B cell (primary cell): Measurements from ENCODE around the gene METAP2. TPM values are rescaled to one million over a fixed set of nuclear protein-coding genes. Genes with fewer than 3 reads are reported as not detected.

ENCODE experiments used
- ATAC-seq: fragments of 200-7000 bp; cut with Tn5 transposase; one replicate; pipeline ENCODE4 v1.10.0; 2021; ENCODE audit warnings: low read depth, mild to moderate bottlenecking, moderate number of reproducible peaks, moderate library complexity
- CTCF ChIA-PET: fragments of 350-600 bp; sonication (Branson Sonifier 250); formaldehyde crosslinking; loops from one replicate; lab custom pipeline; 2021; ENCODE audit warnings: antibody characterized with exemption, inconsistent platforms; lab: Charles Lee
- POLR2A ChIA-PET: fragments of 350-600 bp; sonication (Branson Sonifier 250); formaldehyde crosslinking; loops from one replicate; lab custom pipeline; 2021; ENCODE audit warnings: antibody characterized with exemption; lab: Charles Lee
- DNase-seq: peaks from one replicate; pipeline ENCODE4 v3.0.0; 2013
- H2AFZ ChIP-seq: 2 replicates; pipeline ENCODE4 v1.6.1; 2012; ENCODE audit warnings: mild to moderate bottlenecking, low read depth, low read length; ENCODE audit not compliant: insufficient read depth, poor library complexity, severe bottlenecking
- H3K27ac ChIP-seq, 2 donors: 1 replicate in 1 of 2; 2 replicates in 1 of 2; pipeline ENCODE4 v1.5.1; 2012 to 2013; ENCODE audit warnings: low read length in 2 of 2, mild to moderate bottlenecking in 2 of 2, moderate library complexity in 1 of 2
- H3K27me3 ChIP-seq, 4 experiments: fragments of 200-600 bp in 1 of 4; sonication (generic) in 1 of 4; replicated peaks in 1 of 4; 1 replicate in 2 of 4; 2 replicates in 2 of 4; pipeline versions ENCODE4 v1.6.1 to v1.7.0; 2013 to 2016; ENCODE audit warnings: low read length in 3 of 4, mild to moderate bottlenecking in 2 of 4, mixed read lengths in 1 of 4, moderate library complexity in 1 of 4; ENCODE audit not compliant: insufficient read depth in 4 of 4, control insufficient read depth in 3 of 4; ENCODE audit errors: control extremely low read depth in 1 of 4
- H3K36me3 ChIP-seq, 2 experiments: replicated peaks in 1 of 2; 1 replicate in 1 of 2; 2 replicates in 1 of 2; pipeline versions ENCODE4 v1.6.1 to v1.7.1; 2013; ENCODE audit warnings: low read length in 1 of 2; ENCODE audit not compliant: insufficient read depth in 2 of 2, control insufficient read depth in 1 of 2; ENCODE audit errors: control extremely low read depth in 1 of 2, extremely low read depth in 1 of 2
- H3K4me1 ChIP-seq, 2 donors: fragments of 200-600 bp in 1 of 2; sonication (generic) in 1 of 2; 1 replicate in 1 of 2; 2 replicates in 1 of 2; pipeline versions ENCODE4 v1.5.1 to v1.6.1; 2013 to 2017; ENCODE audit warnings: low read length in 2 of 2; ENCODE audit not compliant: control insufficient read depth in 2 of 2, insufficient read depth in 2 of 2
- H3K4me2 ChIP-seq: replicated peaks from 2 replicates; pipeline ENCODE3; 2012; ENCODE audit warnings: mild to moderate bottlenecking, low read depth, low read length; ENCODE audit not compliant: poor library complexity, severe bottlenecking
- H3K4me3 ChIP-seq, 5 experiments: fragments of 200-600 bp in 1 of 5; sonication (generic) in 1 of 5; 1 replicate in 3 of 5; 2 replicates in 2 of 5; pipeline versions ENCODE4 v1.5.1 to v1.7.0; 2011 to 2016; ENCODE audit warnings: low read length in 4 of 5, mild to moderate bottlenecking in 4 of 5, low read depth in 2 of 5, control low read depth in 1 of 5, moderate library complexity in 1 of 5; ENCODE audit not compliant: insufficient read depth in 1 of 5; ENCODE audit errors: control extremely low read depth in 1 of 5, extremely low read depth in 1 of 5
- H3K79me2 ChIP-seq: fragments of 200-600 bp; sonication (generic); one replicate; pipeline ENCODE4 v1.6.0; 2016; ENCODE audit warnings: low read length; ENCODE audit not compliant: control insufficient read depth, insufficient read depth
- H3K9ac ChIP-seq: fragments of 200-600 bp; sonication (generic); 2 replicates; pipeline ENCODE4 v1.6.1; 2017; ENCODE audit warnings: mild to moderate bottlenecking, low read length, moderate library complexity
- H3K9me3 ChIP-seq, 3 donors: one replicate each; pipeline versions ENCODE4 v1.6.1 to v1.7.1; 2013; ENCODE audit warnings: low read length in 2 of 3; ENCODE audit not compliant: control insufficient read depth in 2 of 3, insufficient read depth in 1 of 3; ENCODE audit errors: control extremely low read depth in 1 of 3
- H4K20me1 ChIP-seq: 2 replicates; pipeline ENCODE4 v1.6.0; 2012; ENCODE audit warnings: mild to moderate bottlenecking, low read length; ENCODE audit not compliant: insufficient read depth, control insufficient read depth, poor library complexity, severe bottlenecking
- H3K27ac Mint-ChIP-seq: one replicate; pipeline ENCODE4 v1.8.0; 2021; ENCODE audit warnings: mixed read lengths
- H3K27me3 Mint-ChIP-seq: one replicate; pipeline ENCODE4 v1.8.0; 2021; ENCODE audit warnings: mixed read lengths
- H3K4me1 Mint-ChIP-seq: one replicate; pipeline ENCODE4 v1.8.0; 2021; ENCODE audit warnings: mixed read lengths
- H3K4me3 Mint-ChIP-seq: one replicate; pipeline ENCODE4 v1.8.0; 2021; ENCODE audit warnings: mixed read lengths
- H3K9me3 Mint-ChIP-seq: one replicate; pipeline ENCODE4 v1.8.0; 2022; ENCODE audit warnings: mixed read lengths; ENCODE audit not compliant: insufficient read depth
- EZH2 ChIP-seq: IDR thresholded peaks from 2 replicates; pipeline ENCODE4 v1.6.1; 2012; ENCODE audit warnings: borderline replicate concordance, low read depth, mild to moderate bottlenecking, moderate library complexity, low read length; ENCODE audit not compliant: insufficient read depth, poor library complexity, severe bottlenecking
- intact Hi-C: fragments of 100-400 bp; cut with micrococcal nuclease; formaldehyde crosslinking; loops from one replicate; pipeline ENCODE4 v1.10.0; 2022
- polyA plus RNA-seq: library from polyadenylated mRNA; depleted of rRNA; stranded (reverse); fragments of >200 nt; gene quantifications from 2 replicates; pipeline ENCODE4 v1.2.3, GENCODE V29; 2012
- total RNA-seq, 2 donors: library from RNA; stranded (reverse); fragments of 120-200 nt in 1 of 2; gene quantifications; 1 replicate in 1 of 2; 2 replicates in 1 of 2; pipeline versions ENCODE4 v1.2.3 to v1.2.4, GENCODE V29; 2013 to 2022
- TF ChIP-seq, protein P1 (sequence below): fragments of 200-600 bp; IDR thresholded peaks from one replicate; pipeline ENCODE4 v1.8.0; 2022; ENCODE audit warnings: antibody characterized with exemption, mild to moderate bottlenecking

The METAP2 gene
- total and polyA plus RNA-seq, 2 donors (not counting 1 experiment from before 2014, with no cell fraction given): 15.3 to 49.9 TPM

DNA sequence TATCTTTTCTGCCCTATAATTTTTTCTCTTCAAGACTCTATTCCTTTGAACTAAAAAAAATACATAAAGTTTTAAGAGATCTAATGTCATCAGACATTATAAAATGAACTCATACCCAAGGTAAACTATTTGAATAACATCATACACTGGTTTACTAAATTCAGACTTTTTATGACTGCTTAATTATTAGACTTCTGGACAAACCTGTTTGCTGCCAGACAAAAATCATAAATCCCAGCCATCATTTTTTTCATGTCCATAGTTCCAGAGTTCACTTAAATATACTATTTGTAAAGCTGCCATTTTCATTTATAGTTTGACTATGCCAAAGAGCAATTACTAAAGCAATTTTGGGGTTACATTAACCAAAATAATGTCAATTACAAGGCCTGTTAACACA is 43.3 kb downstream of the METAP2 start:
- intact Hi-C loops: no loop called here
- TF ChIP-seq, protein P1, sequence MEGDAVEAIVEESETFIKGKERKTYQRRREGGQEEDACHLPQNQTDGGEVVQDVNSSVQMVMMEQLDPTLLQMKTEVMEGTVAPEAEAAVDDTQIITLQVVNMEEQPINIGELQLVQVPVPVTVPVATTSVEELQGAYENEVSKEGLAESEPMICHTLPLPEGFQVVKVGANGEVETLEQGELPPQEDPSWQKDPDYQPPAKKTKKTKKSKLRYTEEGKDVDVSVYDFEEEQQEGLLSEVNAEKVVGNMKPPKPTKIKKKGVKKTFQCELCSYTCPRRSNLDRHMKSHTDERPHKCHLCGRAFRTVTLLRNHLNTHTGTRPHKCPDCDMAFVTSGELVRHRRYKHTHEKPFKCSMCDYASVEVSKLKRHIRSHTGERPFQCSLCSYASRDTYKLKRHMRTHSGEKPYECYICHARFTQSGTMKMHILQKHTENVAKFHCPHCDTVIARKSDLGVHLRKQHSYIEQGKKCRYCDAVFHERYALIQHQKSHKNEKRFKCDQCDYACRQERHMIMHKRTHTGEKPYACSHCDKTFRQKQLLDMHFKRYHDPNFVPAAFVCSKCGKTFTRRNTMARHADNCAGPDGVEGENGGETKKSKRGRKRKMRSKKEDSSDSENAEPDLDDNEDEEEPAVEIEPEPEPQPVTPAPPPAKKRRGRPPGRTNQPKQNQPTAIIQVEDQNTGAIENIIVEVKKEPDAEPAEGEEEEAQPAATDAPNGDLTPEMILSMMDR: no peak
- TF ChIP-seq EZH2: no peak
- Mint-ChIP-seq H3K4me3 (no peak overlapping the region), H3K4me1 (peaks cover 6% of the 10 kb centered on the region), H3K27me3 (no peaks in the 10 kb centered on the region), H3K27ac (no peak overlapping the region), H3K9me3 (no peaks in the 10 kb centered on the region)
- Histone ChIP-seq H3K9me3 (no peaks in the 10 kb centered on the region), H3K4me1 (peaks cover 0 to 2% of the 10 kb centered on the region in 2 donors), H3K79me2 (no peaks in the 10 kb centered on the region), H3K36me3 (peaks cover 8 to 27% of the 10 kb centered on the region in 2 experiments), H3K27ac (no peak overlapping the region), H3K4me2 (no peak overlapping the region), H4K20me1 (no peaks in the 10 kb centered on the region), H3K9ac (no peak overlapping the region), H2AFZ (no peak overlapping the region), H3K27me3 (no peaks in the 10 kb centered on the region), H3K4me3 (no peak overlapping the region)
- ATAC-seq (no peak), DNase-seq (no peak)
- ChIA-PET CTCF (interaction anchor here (0.5 to 0.6 kb wide), 2 partner anchors 28 to 1929 kb away, joined by 3 read pairs; no protein-coding TSS in a partner anchor), POLR2A (no interaction called here)

GRCh38 chr12:95518944-95519343 is 45.0 kb downstream of the METAP2 start:
- Histone ChIP-seq H3K4me2 (no peak overlapping the region), H3K4me1 (peaks cover 0 to 2% of the 10 kb centered on the region in 2 donors), H4K20me1 (no peaks in the 10 kb centered on the region), H3K36me3 (peaks cover 3 to 10% of the 10 kb centered on the region in 2 experiments), H2AFZ (no peak overlapping the region), H3K27me3 (no peaks in the 10 kb centered on the region), H3K4me3 (no peak overlapping the region), H3K9me3 (no peaks in the 10 kb centered on the region), H3K79me2 (no peaks in the 10 kb centered on the region), H3K9ac (no peak overlapping the region), H3K27ac (no peak overlapping the region)
- intact Hi-C loops: no loop called here
- Mint-ChIP-seq H3K27ac (no peak overlapping the region), H3K9me3 (no peaks in the 10 kb centered on the region), H3K27me3 (no peaks in the 10 kb centered on the region), H3K4me3 (no peak overlapping the region), H3K4me1 (peaks cover 6% of the 10 kb centered on the region)
- DNase-seq: no peak
- no peak for TF ChIP-seq EZH2
- TF ChIP-seq, protein P1: no peak
- ATAC-seq: no peak
- POLR2A ChIA-PET: no interaction called here
- CTCF ChIA-PET: interaction anchor here (1.3 kb wide), 1 partner anchor 16 kb away, joined by 10 read pairs; no protein-coding TSS in a partner anchor
